Kidney capillary endothelial cell (primary cell): ENCODE measurements around the gene MPPE1.
A peak's percentile ranks its signal among the peaks of the same experiment; 100 is the strongest.
"Not testable (repeated sequence)": the region's sequence is repeated elsewhere in the genome, so short reads cannot be mapped to it uniquely, and the experiment has no call there.

ENCODE experiments used
- DNase-seq: peaks from one replicate; pipeline ENCODE4 v3.0.0-alpha.2; 2018; ENCODE audit warnings: low spot score

Gene MPPE1

DNA sequence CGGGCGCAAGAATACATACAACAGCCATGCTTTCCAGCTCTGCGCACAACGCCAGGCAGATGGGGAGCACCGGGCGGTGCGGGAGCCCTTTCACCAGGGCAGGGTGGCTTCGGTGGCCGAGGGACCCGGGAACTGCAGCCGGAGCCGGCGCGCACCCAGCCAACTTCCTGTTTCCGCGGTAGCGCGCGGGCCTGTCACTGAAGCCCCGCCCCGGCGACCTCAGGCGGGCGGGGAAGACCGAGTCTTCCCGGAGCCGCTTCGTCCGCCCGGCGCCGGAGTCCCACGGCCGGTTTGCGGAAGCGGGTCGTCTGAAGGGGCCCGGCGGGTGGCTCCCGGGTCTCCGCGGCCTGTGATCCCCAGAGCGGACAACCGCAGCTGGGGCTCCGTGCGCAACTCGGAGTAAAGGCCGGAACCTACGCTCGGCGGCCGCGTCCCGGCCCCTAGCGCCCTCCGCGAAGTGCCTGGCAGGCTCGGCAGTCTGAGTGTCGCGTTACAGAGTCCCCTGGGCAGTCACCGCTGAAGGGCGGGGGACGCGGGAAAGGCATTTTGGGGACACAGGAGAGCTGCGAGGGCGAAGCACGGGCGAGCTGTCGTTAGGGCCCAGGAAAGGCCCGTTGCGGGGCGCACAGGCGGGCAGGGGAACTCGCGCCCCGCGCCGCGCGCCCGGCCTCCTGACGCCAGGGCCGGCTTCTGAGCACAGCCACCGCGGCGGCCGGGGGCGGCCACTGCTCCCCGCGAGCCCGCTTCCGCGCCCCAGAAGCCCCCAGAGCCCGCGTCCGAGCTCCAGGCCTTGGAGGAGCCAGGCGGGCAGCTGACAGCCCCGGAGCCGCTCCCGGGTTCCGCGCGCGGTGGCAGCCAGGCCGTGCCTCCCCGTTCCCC is at the start of gene MPPE1:
Gene MPPE1 (minus strand): TSS at position 136 of the 879 bp plus-strand sequence. CDS start 11,053 bp downstream, outside the sequence.
- DNase-seq: peak; percentile 77

DNA sequence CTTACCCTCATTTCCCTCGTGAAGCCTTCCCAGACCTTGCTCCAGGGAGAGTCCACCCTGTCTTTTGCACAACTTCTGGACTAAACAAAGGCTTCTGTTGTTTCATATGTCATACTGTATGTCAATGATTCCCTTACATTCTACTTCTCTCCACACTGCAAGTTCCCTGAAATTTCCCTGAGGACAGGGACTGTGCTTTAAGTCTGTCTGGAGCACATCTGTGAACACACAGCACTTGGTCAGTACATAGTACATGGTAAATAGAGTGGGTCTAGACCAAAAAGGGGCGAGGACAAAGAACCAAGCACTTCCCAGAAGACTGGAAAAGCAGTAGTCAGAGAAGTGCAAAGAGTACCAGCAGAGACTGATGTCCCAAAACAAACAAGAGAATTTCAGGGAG is 49.5 kb upstream of the MPPE1 start:
- DNase-seq: no peak

- DNase-seq: no peak
Observed at GRCh38 chr18:11956371-11957308, 48.5 kb upstream of the MPPE1 start.

- peak; percentile 22 for DNase-seq
Observed at GRCh38 chr18:11955239-11956029, 47.3 kb upstream of the MPPE1 start.

- DNase-seq: no peak
Observed at GRCh38 chr18:11953113-11953512, 45.0 kb upstream of the MPPE1 start.

- DNase-seq: no peak
Observed at GRCh38 chr18:11951390-11951851, 43.3 kb upstream of the MPPE1 start.

DNA sequence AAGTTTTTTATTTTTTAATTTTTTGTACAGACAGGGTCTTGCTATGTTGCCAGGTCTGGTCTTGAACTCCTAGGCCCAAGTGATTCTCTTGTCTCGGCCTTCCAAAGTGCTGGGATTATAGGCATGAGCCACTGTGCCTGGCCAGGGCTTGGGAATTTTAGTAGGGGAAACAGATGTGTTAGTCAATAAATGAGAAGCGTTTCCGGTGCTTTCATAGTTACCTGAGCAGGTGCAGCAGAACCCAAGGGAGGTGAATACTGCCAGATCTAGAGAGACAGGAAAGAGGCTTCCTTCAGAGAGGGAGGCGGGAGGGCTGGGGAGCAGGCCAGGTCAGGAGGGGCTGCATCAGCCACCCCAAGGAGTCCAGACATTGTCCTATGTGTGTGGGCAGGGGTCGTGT is 42.7 kb upstream of the MPPE1 start:
- no peak for DNase-seq

DNA sequence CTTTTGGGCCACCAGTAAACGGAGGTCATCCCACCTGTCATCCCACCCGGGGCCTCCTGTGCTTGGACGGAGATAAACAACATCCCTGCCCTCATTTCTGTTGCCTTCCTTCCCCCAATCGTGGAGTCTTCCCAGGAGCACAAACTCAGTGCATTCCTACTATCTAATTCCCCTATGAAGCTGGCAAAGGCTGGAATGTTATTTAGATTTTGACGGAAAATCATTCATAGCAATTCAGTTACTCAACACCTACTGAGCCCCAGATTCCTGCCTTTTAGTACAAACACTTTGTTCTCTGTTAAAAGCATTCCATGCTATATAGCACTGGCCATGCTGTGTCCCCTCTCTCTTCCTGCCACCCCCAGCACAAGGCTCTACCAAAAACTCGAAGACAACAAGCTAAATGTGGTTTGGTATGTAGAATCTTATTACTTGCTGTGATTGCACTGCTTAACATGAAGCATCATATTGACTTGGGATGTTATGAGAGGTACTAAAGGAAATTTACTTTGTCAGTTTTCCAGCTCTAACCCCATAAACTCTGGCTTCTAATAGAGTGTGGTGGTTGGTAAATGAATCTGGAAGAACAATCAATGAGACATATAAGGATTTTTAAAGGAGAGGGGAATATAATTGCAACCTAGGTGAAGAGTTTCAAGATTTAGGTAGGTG is 40.9 kb upstream of the MPPE1 start:
- no peak for DNase-seq

GRCh38 chr18:11947214-11948191 is 39.4 kb upstream of the MPPE1 start:
- DNase-seq: peak; percentile 78

DNA sequence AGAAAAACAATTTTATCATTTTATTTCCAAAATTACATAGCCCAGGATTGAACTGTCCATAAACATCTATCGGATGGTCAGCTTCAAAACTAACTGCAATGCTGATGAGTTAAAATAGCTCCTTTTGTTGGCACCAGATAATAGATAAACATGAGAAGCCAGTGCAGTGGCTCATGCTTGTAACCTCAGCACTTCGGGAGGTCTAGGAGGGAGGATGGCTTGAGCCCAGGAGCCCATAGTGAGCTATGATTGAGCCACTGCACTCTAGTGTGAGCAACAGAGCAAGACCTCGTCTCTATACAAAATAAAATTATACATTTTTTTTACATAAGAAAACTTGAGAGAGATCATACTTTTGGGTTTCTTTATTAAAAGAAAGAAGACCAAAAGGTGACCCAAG is 38.6 kb upstream of the MPPE1 start:
- no peak for DNase-seq

GRCh38 chr18:11945834-11946659 is 37.9 kb upstream of the MPPE1 start:
- not testable (repeated sequence) for DNase-seq

DNA sequence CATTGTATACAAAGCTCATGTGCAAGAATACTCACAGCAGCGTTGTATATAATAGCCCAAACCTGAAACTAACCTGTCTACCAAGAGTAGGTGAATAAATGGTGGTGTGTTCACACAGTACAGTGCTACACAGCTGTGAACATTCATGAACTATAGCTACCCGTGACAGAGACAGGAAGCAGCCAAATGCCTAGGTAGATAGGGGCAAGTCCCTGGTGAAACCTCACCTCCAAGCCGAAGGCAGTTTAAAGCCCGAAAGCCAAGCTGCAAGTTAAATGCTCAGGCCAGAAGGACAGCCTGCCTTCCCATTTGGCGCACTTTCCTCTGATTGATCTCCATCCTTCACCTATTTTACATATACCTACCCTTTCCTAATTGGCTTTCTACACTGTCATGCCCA is 36.7 kb upstream of the MPPE1 start:
- no peak for DNase-seq

- DNase-seq: no peak
Observed at GRCh38 chr18:11944252-11944651, 36.1 kb upstream of the MPPE1 start.

- no peak for DNase-seq
Observed at GRCh38 chr18:11943551-11943950, 35.4 kb upstream of the MPPE1 start.

DNA sequence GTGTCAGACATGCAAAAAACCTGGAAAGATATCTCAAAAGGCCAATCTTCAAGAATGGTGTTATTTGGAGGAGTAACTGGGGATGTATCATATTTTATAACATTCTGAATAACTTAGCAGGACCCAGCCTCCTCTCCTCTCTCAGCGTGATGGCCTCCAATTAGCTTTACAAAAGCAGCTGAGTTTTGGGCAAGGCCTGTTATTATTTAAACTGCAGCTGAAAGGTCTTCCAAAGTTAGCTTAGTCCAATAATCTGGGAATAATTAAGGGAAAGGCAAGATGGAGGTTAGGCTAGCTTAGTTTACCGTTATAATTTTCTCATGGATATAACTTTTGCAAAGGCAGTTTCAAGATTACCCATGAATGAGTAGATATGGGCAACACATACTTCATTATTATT is 32.8 kb upstream of the MPPE1 start:
- no peak for DNase-seq

DNA sequence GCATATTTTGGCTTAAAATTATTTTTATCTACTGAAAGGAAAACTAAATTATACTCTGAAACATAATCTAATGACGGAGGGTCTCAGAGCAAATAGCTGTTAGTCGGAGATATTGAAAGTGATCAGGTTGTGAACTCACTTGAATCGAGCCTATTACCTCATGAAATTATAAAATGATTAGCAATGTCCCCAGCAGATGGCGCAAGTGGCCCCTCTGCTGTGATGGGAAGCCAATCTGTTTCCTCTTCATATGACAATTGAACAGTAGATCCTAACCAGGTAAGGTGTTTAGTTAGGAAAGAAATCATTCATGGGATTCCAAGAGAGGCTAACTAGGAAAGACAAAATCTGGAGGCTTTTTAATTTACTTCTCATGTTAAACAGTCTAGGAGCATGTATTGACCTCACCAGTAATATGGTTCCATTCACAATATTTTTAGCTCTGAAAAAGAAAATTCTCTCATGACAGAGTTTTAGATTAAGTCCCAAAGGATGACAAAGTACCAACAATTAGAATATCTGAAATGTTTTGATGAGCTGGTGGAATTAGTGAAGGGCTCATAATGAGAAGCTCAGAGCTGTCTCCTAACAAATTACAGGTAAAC is 29.9 kb upstream of the MPPE1 start:
- peak; percentile 67 for DNase-seq

DNA sequence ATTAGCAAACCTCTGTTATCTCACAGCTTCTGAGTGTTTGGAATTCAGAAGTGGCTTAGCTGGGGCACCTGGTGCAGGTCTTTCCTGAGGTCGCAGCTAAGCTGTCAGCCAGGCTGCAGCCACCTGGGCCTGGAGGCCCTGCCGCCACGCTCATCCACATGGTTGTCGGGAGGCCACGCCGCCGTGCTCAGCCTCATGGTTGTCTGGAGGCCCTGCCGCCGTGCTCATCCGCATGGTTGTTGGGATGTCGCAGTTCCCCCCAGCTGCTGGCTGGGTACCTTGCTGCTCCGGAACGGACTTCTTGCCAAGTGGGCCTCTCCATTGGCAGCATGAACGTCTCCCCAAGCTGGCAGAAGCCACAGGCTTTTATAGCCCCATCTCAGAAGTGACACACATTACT is 24.3 kb upstream of the MPPE1 start:
- no peak for DNase-seq

- DNase-seq: no peak
Observed at GRCh38 chr18:11927497-11927896, 19.4 kb upstream of the MPPE1 start.
